NCI-H345 treated with DMSO at 0.1 percent for 48 hours (cell line): ENCODE data around the gene STK26.
"Not testable (repeated sequence)": the region's sequence is repeated elsewhere in the genome, so short reads cannot be mapped to it uniquely, and the experiment has no call there.

ENCODE experiments used
- DNase-seq: peaks from one replicate; lab custom pipeline; 2025; ENCODE audit not compliant: unreplicated experiment; lab: John Stamatoyannopoulos, UW

STK26 gene

DNA sequence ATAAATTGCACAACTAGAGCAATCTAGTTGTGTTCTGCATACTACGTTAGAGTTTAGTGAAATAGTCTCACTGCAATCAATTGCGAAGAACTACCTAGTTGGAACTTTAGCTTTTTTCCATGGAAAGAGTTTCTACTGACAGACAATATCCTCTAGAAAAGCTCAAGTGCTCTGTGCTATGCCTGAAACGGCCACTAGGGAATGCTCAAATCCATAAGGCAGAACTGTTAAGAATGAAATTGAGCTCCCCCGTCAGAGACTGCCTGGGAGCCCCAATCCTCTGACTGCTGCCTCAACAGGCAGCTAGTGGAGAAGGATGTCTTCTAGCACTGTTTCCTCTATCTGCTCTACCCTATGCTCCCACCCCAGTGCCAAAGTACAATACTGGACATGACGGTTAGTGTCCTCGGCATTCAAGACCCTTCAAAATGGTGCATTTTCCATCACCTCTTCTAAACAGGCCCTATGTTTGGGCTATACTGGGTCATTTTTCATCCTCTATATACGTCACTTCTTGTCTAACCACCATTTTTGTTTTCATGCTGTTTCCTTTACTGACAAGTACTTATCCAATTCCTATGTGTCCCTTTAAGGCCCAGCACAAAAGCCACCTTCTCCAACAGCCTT lies 69.5 kb downstream of the STK26 start:
- peak; percentile 21 for DNase-seq

DNA sequence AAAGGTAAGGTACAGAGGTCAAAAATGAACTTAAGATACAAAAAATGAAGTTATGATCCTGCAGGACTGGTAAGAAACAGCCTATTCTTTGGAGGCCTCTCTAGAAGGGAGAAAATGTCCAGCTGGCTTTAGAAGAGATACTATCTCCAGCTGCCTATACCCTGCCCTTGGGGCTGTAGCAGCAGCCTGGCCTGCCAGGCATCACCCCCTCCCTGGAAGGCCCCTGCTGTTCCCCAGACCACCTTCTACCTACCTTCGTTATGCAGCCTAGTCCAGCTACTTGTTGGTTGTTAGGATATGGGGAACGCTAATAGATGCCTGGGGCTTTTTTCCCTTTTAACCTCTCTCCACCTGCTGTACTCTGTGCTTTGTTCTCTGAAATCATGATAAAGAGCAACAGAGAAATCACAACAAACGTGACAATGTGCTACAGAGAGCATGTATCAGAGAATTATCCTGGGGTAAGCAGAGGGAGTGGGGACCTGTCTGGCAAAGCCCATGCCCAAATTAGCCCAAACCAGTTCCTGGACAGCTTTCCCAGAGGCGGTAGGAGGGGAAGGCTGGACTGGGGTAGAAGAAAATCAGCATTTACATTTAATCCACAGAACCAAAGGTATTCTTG lies 70.2 kb downstream of the STK26 start:
- DNase-seq, result no peak

DNA sequence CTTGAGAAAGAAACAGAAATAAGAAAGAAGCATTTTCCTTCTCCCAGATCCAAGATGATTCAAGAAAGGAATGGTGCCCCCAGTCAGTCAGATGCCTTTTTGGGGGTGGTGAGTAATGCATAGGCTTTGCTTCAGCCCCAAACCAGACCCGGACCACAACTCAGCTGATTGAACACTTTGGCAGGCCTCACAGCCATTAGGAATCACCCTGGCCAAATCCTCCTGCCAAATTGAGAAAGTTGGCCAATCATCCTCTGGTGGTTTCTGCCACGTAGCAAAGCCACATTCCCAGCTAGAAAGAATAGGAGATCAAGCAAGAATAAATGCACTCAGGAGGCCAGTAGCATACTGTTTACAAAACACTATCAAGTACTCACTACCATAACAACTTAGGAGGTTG lies 71.1 kb downstream of the STK26 start:
- no peak for DNase-seq

DNA sequence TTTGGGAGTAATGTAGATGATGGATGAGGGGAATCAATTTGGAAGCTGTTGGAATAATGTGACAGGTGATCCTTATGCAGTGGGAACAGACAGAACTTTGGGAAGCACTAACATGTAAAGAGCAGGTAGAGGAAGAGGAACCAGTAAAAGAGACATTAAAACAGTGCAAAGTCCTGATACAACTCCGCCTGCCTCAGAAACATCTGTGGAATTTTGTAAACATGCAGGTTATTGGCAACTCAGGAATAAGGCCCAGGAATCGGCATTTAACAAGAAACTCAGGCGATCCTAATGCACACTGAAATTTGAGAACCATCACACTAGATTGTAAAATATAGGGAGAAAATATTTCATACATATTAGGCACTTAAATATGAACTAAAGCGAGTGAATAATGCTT lies 75.6 kb downstream of the STK26 start:
- not testable (repeated sequence) for DNase-seq

DNA sequence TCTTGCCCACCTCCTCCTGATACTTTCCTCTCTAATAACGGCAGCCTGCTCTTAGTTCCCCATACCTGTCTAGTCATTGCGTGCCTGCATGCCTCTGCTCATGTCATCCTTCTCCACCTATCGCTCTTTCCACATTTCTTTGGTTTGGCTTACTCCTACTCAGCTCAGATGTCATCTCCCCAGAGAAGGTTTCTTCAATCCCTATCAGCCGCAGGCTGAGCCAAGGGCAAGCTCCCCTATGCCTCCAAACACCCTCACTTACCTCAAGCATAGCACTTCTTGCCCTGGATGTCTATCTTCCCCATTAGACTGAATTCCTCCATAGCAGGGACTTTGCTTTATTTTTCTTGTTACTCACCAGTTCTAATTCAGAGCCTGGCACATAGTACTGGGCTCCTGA lies 78.1 kb downstream of the STK26 start:
- DNase-seq, result no peak

DNA sequence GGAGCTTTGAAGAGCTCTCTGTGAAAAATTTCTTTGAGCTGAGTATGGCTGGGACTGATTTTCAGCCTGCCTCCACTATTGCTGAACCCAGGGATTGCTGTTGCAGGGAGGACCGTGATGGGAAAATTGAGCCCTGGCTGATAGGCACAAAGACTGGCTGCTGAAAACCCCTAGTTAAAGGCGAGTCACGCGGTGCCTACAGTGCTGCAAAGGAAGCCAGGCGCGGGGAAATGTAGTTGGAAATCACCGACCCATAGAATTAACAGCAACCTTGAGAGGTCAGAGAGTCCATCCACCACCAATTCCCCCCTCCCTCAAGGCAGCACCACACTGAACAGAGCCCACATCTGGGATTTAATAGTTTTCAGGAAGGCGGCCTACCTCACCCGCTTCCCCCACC lies 78.7 kb downstream of the STK26 start:
- DNase-seq, result no peak

DNA sequence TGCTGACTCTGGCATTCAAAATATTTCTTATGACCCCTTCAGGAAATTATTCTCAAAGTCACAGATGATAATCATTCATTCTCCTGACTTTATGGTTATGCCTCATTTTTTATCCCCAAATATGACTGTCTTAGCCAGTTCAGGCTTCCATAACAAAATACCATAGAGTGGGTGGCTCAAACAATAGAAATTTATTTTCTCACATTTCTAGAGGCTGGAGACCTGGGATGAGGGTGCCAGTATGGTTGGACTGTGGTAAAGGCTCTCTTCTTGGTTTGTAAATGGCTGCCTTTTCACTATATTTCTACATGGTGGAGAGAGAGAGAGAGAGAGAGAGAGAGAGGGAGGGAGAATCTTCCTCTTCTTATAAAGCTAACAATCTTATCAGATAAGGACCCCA lies 84.2 kb downstream of the STK26 start:
- DNase-seq, result no peak

DNA sequence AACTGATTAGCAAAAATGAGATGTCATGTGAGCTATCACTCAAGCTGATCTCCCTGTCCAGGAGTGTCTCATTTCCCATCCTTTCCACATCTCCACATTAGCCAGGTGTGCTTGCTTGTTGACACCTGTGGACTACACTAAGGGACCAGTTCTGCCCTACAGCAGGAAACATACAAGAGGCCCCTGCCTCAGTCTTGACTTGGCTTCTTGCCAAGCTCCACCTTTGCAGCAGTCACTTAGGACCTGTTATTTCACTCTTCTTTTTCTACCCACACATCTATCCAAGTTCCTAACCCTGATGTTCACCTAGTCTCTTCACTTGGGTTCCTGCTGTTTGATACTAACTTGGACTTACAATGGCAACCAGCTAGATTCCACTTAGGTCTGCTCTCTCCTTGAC lies 91.5 kb downstream of the STK26 start:
- peak; percentile 28 for DNase-seq

DNA sequence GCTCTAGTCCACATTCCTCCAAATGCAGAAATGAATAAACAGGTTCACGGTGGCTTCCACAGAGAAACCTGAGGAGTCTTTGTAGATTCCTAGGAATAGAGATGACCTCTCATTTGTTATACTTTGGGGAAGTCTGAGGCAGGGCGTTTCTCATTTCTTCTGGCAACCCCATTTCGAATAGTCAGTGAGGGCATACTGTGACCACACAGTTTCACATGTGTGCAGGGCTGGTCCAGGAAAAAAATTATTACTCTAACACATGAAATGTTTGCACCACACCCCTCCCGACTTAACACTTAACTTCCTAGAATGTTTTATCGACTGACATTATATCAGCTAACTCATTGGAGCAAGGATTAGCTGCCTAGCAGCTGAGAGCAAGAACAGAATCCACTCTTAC lies 92.7 kb downstream of the STK26 start:
- no peak for DNase-seq

DNA sequence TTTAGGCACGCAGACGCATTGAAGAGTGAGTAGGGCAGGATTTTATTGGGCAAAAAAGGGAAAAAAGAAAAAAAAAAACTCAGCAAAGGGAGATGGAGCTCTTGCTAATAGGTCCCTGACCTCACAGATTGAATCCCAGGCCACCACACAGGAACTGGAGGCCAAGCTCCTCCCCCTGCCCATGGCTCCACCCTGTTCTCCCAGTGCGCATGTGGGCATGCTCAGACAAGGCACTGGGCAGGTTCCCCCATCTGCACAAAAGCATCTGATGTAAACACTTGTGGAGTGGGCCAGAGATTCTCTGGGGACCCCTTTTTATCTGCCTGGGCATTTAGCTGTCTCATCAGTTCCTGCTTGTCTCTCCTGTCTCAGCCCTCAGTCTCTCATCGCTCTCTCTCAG lies 95.3 kb downstream of the STK26 start:
- no peak for DNase-seq

DNA sequence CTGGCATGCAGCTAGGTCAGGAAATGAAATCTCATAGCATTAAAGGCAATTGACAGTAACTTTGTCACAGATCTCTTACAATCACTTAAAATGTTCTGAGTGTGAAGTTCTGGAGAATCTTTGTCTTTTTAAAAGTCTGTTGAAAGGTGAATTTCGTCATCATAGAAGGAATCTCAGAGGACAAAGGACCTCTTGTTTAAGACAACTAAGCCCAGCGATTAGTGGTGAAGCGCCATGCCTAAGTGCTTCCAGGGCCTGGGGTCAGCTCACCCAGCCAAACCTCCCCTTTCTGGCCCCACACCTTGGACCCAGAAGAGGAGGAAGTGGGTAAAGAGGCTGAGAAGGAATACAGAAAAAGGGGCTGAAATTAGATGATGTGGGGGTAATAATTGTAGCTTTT lies 96.2 kb downstream of the STK26 start:
- DNase-seq, result no peak

DNA sequence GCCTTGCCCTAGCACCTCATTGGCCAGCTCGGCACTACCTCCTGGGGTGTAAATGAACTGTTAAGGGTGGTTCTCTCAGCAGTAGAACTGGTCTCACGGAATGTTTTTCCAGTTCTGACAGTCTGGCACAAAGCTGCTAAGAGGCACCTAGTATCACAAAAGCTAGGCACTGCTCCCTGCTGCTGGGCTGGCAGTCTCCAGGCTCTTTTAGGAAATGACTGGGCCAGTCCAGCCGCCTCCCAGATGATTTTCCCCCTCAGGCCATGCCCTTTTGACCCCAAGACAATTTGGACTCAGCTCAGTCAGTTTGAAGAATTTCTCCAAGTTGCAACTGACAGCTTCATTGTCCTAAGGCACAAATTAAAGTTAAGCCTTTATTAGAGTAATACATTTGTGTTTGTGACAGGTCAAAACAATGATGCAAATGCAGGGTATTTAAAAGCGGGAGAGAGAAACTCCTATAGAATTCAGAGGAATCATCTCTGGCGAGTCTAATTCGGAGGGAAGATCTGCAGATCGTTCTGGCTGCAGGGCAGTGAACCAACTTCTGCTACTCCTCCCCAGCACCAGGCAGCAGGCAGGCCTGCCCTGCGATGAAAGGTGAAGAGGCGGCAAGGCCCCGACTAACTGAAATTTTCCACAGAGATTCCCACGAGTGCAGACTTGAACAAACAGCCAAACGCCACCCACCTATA lies 96.9 kb downstream of the STK26 start:
- no peak for DNase-seq

DNA sequence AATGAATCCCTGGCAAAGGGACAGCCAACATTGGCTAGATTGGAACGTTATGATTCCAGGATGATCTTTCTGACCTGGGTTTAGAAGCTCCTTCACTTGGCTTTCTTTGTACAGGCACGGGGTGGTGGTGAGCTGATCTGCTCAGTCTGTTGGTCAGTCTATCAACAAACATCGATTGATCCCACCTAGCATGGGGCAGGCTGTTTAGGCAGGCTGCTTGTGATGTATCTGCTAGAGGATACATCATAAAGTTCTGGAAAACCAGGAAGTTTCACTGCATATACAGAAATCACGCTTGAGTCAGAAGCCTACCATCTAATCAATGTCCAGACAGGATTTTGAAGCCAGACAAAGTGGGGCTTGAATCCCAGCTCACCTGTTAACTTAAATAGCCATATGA lies 97.8 kb downstream of the STK26 start:
- DNase-seq, result no peak
